Measurements from ENCODE around the gene BLM. TPM values are rescaled to one million over a fixed set of nuclear protein-coding genes. Genes with fewer than 3 reads are reported as not detected.
"Not testable (repeated sequence)": the region's sequence is repeated elsewhere in the genome, so short reads cannot be mapped to it uniquely, and the experiment has no call there.

BLM gene
- polyA plus RNA-seq, 3 donors from 2014 or later = 2.3 to 10.0 (median 7.5) TPM

GRCh38 chr15:90720131-90720530, 3.0 kb downstream of the BLM start:
- no peak for DNase-seq
- Mint-ChIP-seq H3K27me3 (ENCODE audit: low read depth in 3 of 3) (peaks cover 0 to 6% (median 4%) of the 10 kb centered on the region in 3 donors), H3K4me3 (peak overlapping the region in 2 of 5 donors; percentile 14 to 17), H3K4me1 (peaks cover 30 to 40% of the 10 kb centered on the region in 2 donors), H3K36me3 (peaks cover 0 to 9% (median 2%) of the 10 kb centered on the region in 3 donors), H3K27ac (no peak overlapping the region), H3K9me3 (no peaks in the 10 kb centered on the region)

DNA sequence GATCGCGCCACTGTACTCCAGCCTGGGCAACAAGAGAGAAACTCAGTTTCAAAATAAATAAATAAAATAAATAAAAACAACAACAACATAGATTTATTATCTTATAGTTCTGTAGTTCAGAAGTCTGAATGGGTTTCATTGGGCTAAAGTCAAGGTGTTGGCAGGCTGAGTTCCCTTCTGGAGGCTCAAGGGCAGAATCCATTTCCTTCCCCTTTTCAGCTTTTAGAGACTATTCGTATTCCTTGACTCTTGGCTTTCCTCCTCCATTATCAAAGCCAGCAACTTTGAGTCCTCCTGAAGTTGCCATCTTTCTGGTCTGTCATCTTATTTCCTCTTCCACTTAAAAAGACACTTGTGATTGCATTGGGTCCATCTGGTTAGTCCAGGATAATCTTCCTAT, 12.1 kb downstream of the BLM start:
- Mint-ChIP-seq H3K27me3 (ENCODE audit: low read depth in 3 of 3) (peaks cover 0 to 1% (median 0%) of the 10 kb centered on the region in 3 donors), H3K4me1 (peaks cover 0 to 5% of the 10 kb centered on the region in 2 donors), H3K9me3 (no peaks in the 10 kb centered on the region), H3K4me3 (no peak overlapping the region), H3K36me3 (peaks cover 4 to 21% (median 12%) of the 10 kb centered on the region in 3 donors), H3K27ac (no peak overlapping the region)
- no peak for DNase-seq

- DNase-seq = no peak
- H3K27ac Mint-ChIP-seq = no peak overlapping the region
- H3K4me3 Mint-ChIP-seq = no peak overlapping the region
- peaks cover 0 to 1% (median 0%) of the 10 kb centered on the region in 3 donors for H3K27me3 Mint-ChIP-seq (ENCODE audit: low read depth in 3 of 3)
- peaks cover 0 to 8% of the 10 kb centered on the region in 2 donors for H3K4me1 Mint-ChIP-seq
- H3K36me3 Mint-ChIP-seq = peaks cover 4 to 17% (median 16%) of the 10 kb centered on the region in 3 donors
- H3K9me3 Mint-ChIP-seq = no peaks in the 10 kb centered on the region
Observed at GRCh38 chr15:90730290-90730689, 13.1 kb downstream of the BLM start.

- Mint-ChIP-seq H3K4me3 (peak overlapping the region in 3 of 5 donors; percentile 7 to 54 (median 41)), H3K4me1 (peaks cover 6 to 19% of the 10 kb centered on the region in 2 donors), H3K9me3 (no peaks in the 10 kb centered on the region), H3K36me3 (peaks cover 4 to 19% (median 13%) of the 10 kb centered on the region in 3 donors), H3K27me3 (ENCODE audit: low read depth in 3 of 3) (no peaks in the 10 kb centered on the region), H3K27ac (peak overlapping the region in 4 of 6 donors; percentile 7 to 70 (median 59))
- no peak for DNase-seq
Observed at GRCh38 chr15:90735923-90736322, 18.8 kb downstream of the BLM start.

- not testable (repeated sequence) for H3K4me3 Mint-ChIP-seq, H3K36me3 Mint-ChIP-seq, H3K27ac Mint-ChIP-seq
Observed at GRCh38 chr15:90740545-90740944, 23.4 kb downstream of the BLM start.

DNA sequence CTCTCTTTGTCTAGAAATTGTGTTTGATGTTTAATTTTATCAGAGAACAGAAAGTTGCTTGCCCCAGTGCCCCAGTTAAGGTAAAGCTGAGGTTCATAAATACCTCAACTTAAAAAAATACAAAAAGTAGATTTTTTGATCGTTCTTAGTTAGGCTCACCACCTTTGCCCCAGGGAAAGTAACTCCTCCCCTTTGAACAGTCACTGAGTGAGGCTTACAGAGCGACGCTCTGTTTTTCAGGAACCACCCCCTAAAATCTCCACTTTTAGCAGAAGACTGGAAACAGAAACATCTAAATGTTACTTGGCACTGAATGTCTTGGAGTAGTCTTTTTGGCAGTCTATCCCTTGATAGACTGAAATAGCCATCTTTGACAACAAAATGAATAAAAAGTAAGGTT, 24.9 kb downstream of the BLM start:
- peak overlapping the region in 2 of 6 donors; percentile 14 to 22 for H3K27ac Mint-ChIP-seq
- no peak for DNase-seq
- peaks cover 4 to 8% of the 10 kb centered on the region in 2 donors for H3K4me1 Mint-ChIP-seq
- H3K4me3 Mint-ChIP-seq = no peak overlapping the region
- H3K36me3 Mint-ChIP-seq = peaks cover 0 to 5% (median 0%) of the 10 kb centered on the region in 3 donors
- no peaks in the 10 kb centered on the region for H3K27me3 Mint-ChIP-seq (ENCODE audit: low read depth in 3 of 3)
- H3K9me3 Mint-ChIP-seq = no peaks in the 10 kb centered on the region

More at GRCh38 chr15:90740545-90740944, 23.4 kb downstream of the BLM start:
- peaks cover 9 to 22% of the 10 kb centered on the region in 2 donors for H3K4me1 Mint-ChIP-seq
- not testable (repeated sequence) for DNase-seq; H3K9me3 Mint-ChIP-seq; H3K27me3 Mint-ChIP-seq (ENCODE audit: low read depth in 3 of 3)

DNA sequence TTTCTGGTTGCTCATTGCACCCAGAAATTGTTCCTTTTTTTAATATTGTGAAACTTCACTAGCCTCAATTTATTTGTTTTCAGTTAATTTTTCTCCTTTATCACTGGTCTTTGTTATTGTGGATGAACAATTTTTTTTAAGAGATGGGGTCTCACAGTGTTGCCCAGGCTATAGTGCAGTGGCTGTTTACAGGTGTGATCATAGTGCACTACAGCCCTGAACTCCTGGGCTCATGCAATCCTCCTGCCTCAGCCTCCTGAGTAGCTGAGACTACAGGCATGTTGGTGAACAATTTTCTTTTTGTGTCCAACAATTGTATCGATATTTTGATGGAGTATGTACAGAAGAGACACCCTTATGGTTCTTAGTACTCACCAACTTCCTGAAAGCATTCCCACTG, 26.3 kb downstream of the BLM start:
- H3K4me1 Mint-ChIP-seq = peaks cover 4 to 8% of the 10 kb centered on the region in 2 donors
- H3K27ac Mint-ChIP-seq = no peak overlapping the region
- H3K27me3 Mint-ChIP-seq (ENCODE audit: low read depth in 3 of 3) = no peaks in the 10 kb centered on the region
- no peak overlapping the region for H3K4me3 Mint-ChIP-seq
- no peaks in the 10 kb centered on the region for H3K9me3 Mint-ChIP-seq
- H3K36me3 Mint-ChIP-seq = peaks cover 0 to 9% (median 5%) of the 10 kb centered on the region in 3 donors
- no peak for DNase-seq

- Mint-ChIP-seq H3K27me3 (ENCODE audit: low read depth in 3 of 3) (no peaks in the 10 kb centered on the region), H3K4me3 (no peak overlapping the region), H3K27ac (no peak overlapping the region), H3K36me3 (peaks cover 0 to 12% (median 7%) of the 10 kb centered on the region in 3 donors), H3K4me1 (peaks cover 4 to 8% of the 10 kb centered on the region in 2 donors), H3K9me3 (no peaks in the 10 kb centered on the region)
- DNase-seq = no peak
Observed at GRCh38 chr15:90744759-90745402, 27.7 kb downstream of the BLM start.

- Mint-ChIP-seq H3K9me3 (no peaks in the 10 kb centered on the region), H3K27me3 (ENCODE audit: low read depth in 3 of 3) (no peaks in the 10 kb centered on the region), H3K4me1 (peaks cover 3 to 7% of the 10 kb centered on the region in 2 donors), H3K4me3 (peak overlapping the region in 1 of 5 donors; percentile 27), H3K36me3 (peaks cover 6 to 30% (median 11%) of the 10 kb centered on the region in 3 donors), H3K27ac (no peak overlapping the region)
- no peak for DNase-seq
Observed at GRCh38 chr15:90749754-90750153, 32.6 kb downstream of the BLM start.

- Mint-ChIP-seq H3K4me3 (peak overlapping the region in 1 of 5 donors; percentile 27), H3K36me3 (peaks cover 10 to 33% (median 15%) of the 10 kb centered on the region in 3 donors), H3K4me1 (peaks cover 3 to 11% of the 10 kb centered on the region in 2 donors), H3K27me3 (ENCODE audit: low read depth in 3 of 3) (no peaks in the 10 kb centered on the region), H3K27ac (no peak overlapping the region), H3K9me3 (no peaks in the 10 kb centered on the region)
- no peak for DNase-seq
Observed at GRCh38 chr15:90750186-90750585, 33.0 kb downstream of the BLM start.

DNA sequence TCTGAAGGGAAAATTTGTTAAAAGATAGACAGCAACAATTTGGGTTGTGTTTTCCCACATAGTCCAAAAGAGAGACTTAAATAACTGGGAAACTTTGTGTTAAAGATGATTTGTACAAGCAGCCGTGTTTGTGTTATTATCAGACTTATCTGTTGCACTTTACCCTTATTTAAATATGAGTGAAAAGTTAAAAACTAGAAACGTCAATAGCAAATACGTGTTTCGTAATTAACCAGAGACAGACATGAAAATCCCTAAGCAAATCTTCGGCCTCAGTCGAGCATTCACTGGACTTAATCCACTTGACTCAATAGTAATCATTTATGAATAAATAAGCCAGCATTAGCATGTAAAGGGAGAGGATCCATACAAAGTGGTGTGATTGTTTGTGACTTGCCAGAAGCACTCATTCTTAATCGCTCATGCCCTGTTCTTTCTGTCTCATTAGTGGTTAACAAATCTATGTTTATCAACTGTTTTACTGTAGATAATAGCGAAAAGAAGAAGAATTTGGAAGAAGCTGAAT, 34.2 kb downstream of the BLM start:
- H3K27ac Mint-ChIP-seq = no peak overlapping the region
- no peaks in the 10 kb centered on the region for H3K9me3 Mint-ChIP-seq
- H3K27me3 Mint-ChIP-seq (ENCODE audit: low read depth in 3 of 3) = no peaks in the 10 kb centered on the region
- H3K4me1 Mint-ChIP-seq = peaks cover 3 to 12% of the 10 kb centered on the region in 2 donors
- H3K4me3 Mint-ChIP-seq = no peak overlapping the region
- no peak for DNase-seq
- H3K36me3 Mint-ChIP-seq = peaks cover 17 to 38% (median 21%) of the 10 kb centered on the region in 3 donors

GRCh38 chr15:90756916-90757315, 39.8 kb downstream of the BLM start:
- Mint-ChIP-seq H3K27ac (peak overlapping the region in 1 of 6 donors; percentile 50), H3K36me3 (peaks cover 32 to 33% (median 33%) of the 10 kb centered on the region in 3 donors), H3K9me3 (no peaks in the 10 kb centered on the region), H3K4me3 (no peak overlapping the region), H3K27me3 (ENCODE audit: low read depth in 3 of 3) (no peaks in the 10 kb centered on the region), H3K4me1 (peaks cover 1 to 12% of the 10 kb centered on the region in 2 donors)
- DNase-seq = no peak

DNA sequence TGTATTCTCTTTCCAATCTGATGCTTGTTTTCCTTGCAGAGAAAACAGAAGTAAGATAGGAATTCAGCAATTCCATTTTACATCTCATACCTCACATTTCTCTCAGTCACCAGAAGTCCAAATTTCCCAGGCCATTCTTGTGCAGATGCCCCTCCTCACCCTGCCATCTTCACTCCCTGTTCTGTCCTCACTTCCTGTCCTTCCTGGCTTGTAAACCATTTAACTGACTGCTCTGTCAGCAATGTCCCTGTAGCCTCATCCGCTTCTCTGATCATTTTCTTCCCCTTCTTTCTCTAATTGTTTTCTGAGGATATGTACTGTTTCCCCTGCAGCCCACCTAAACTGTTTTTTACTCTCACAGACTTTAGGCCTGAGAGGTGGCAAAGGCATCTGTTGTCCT, 40.3 kb downstream of the BLM start:
- no peaks in the 10 kb centered on the region for H3K9me3 Mint-ChIP-seq
- no peak overlapping the region for H3K4me3 Mint-ChIP-seq
- peaks cover 32 to 38% (median 35%) of the 10 kb centered on the region in 3 donors for H3K36me3 Mint-ChIP-seq
- peak overlapping the region in 2 of 6 donors; percentile 36 to 43 for H3K27ac Mint-ChIP-seq
- H3K4me1 Mint-ChIP-seq = peaks cover 1 to 12% of the 10 kb centered on the region in 2 donors
- DNase-seq = no peak
- H3K27me3 Mint-ChIP-seq (ENCODE audit: low read depth in 3 of 3) = no peaks in the 10 kb centered on the region

GRCh38 chr15:90760661-90761232, 43.6 kb downstream of the BLM start:
- Mint-ChIP-seq H3K36me3 (peaks cover 26 to 38% (median 31%) of the 10 kb centered on the region in 3 donors), H3K4me3 (no peak overlapping the region), H3K27me3 (ENCODE audit: low read depth in 3 of 3) (no peaks in the 10 kb centered on the region), H3K27ac (peak overlapping the region in 2 of 6 donors; percentile 37 to 40), H3K4me1 (peaks cover 0 to 1% of the 10 kb centered on the region in 2 donors), H3K9me3 (no peaks in the 10 kb centered on the region)
- no peak for DNase-seq
